ENCODE measurements around the gene OR8B4.
"Not testable (repeated sequence)": the region's sequence is repeated elsewhere in the genome, so short reads cannot be mapped to it uniquely, and the experiment has no call there.

Gene OR8B4

GRCh38 chr11:124405581-124405980 lies 19.1 kb downstream of the OR8B4 start:
- TF ChIP-seq PPARA (CRISPR knock-in tag; IDR thresholded peaks at IDR 0.05; ENCODE audit: borderline replicate concordance): no peak
- TF ChIP-seq ISL1 (CRISPR knock-in tag; IDR thresholded peaks at IDR 0.05): no peak
- no peak for TF ChIP-seq TCF4 (CRISPR knock-in tag; IDR thresholded peaks at IDR 0.05; ENCODE audit: borderline replicate concordance)
- no peak for TF ChIP-seq ZNF70 (CRISPR knock-in tag; IDR thresholded peaks at IDR 0.05)
- no peak for TF ChIP-seq TOX (CRISPR knock-in tag; IDR thresholded peaks at IDR 0.05; ENCODE audit: borderline replicate concordance)
- TF ChIP-seq POU6F1 (CRISPR knock-in tag; IDR thresholded peaks at IDR 0.05; ENCODE audit: borderline replicate concordance, low read depth): no peak
- no peak for TF ChIP-seq SNAI2 (CRISPR knock-in tag; IDR thresholded peaks at IDR 0.05)
- TF ChIP-seq ZC3H10 (CRISPR knock-in tag; IDR thresholded peaks at IDR 0.05): no peak
- no peak for TF ChIP-seq TSHZ2 (CRISPR knock-in tag; IDR thresholded peaks at IDR 0.05)
- TF ChIP-seq ZNF565 (CRISPR knock-in tag; conservative IDR thresholded peaks at IDR 0.05; ENCODE audit: low read depth): no peak
- TF ChIP-seq ESRRG (CRISPR knock-in tag; IDR thresholded peaks at IDR 0.05): no peak
- TF ChIP-seq PATZ1 (CRISPR knock-in tag; IDR thresholded peaks at IDR 0.05; ENCODE audit: borderline replicate concordance): no peak
- no peak for TF ChIP-seq GLIS3 (CRISPR knock-in tag; IDR thresholded peaks at IDR 0.05)
- no peak for TF ChIP-seq ARNTL (CRISPR knock-in tag; IDR thresholded peaks at IDR 0.05; ENCODE audit: borderline replicate concordance, low read depth)
- TF ChIP-seq CSRNP3 (CRISPR knock-in tag; IDR thresholded peaks at IDR 0.05): no peak
- no peak for TF ChIP-seq CSDC2 (CRISPR knock-in tag; IDR thresholded peaks at IDR 0.05)
- TF ChIP-seq CREB5 (CRISPR knock-in tag; IDR thresholded peaks at IDR 0.05; ENCODE audit: low read depth): no peak
- no peak for TF ChIP-seq ZFP3 (CRISPR knock-in tag; IDR thresholded peaks at IDR 0.05)
- no peak for ATAC-seq

GRCh38 chr11:124403186-124403585 lies 21.5 kb downstream of the OR8B4 start:
- ATAC-seq: not testable (repeated sequence)

- peak; percentile 99 for ATAC-seq
- TF ChIP-seq ARNTL (CRISPR knock-in tag; IDR thresholded peaks at IDR 0.05; ENCODE audit: borderline replicate concordance, low read depth): no peak
These were observed 22.2 kb downstream of the OR8B4 start for GRCh38 chr11:124402326-124402922.

GRCh38 chr11:124398924-124399323 lies 25.7 kb downstream of the OR8B4 start, which contains the start of gene OR8B3:
TSS of gene OR8B3 (minus strand) at chr11:124399024. CDS start at chr11:124397351, 1,673 bp downstream.
- ATAC-seq: no peak
- TF ChIP-seq ESRRG (CRISPR knock-in tag; IDR thresholded peaks at IDR 0.05): no peak
- no peak for TF ChIP-seq CSRNP3 (CRISPR knock-in tag; IDR thresholded peaks at IDR 0.05)
- TF ChIP-seq ZNF8 (CRISPR knock-in tag; IDR thresholded peaks at IDR 0.05): no peak
- TF ChIP-seq POU6F1 (CRISPR knock-in tag; IDR thresholded peaks at IDR 0.05; ENCODE audit: borderline replicate concordance, low read depth): no peak
- no peak for TF ChIP-seq TCF4 (CRISPR knock-in tag; IDR thresholded peaks at IDR 0.05; ENCODE audit: borderline replicate concordance)
- TF ChIP-seq ZC3H10 (CRISPR knock-in tag; IDR thresholded peaks at IDR 0.05): no peak
- no peak for TF ChIP-seq PATZ1 (CRISPR knock-in tag; IDR thresholded peaks at IDR 0.05; ENCODE audit: borderline replicate concordance)
- no peak for TF ChIP-seq BACH2 (CRISPR knock-in tag; IDR thresholded peaks at IDR 0.05; ENCODE audit: borderline replicate concordance)
- no peak for TF ChIP-seq ZNF565 (CRISPR knock-in tag; conservative IDR thresholded peaks at IDR 0.05; ENCODE audit: low read depth)
- no peak for TF ChIP-seq PPARA (CRISPR knock-in tag; IDR thresholded peaks at IDR 0.05; ENCODE audit: borderline replicate concordance)
- TF ChIP-seq SNAI2 (CRISPR knock-in tag; IDR thresholded peaks at IDR 0.05): no peak
- TF ChIP-seq ZNF70 (CRISPR knock-in tag; IDR thresholded peaks at IDR 0.05): no peak

All from SK-N-SH treated with all-trans-retinoic acid at 6 μM for 48 hours (cell line).